ENCODE data around the gene ZNF423.

Gene ZNF423

DNA sequence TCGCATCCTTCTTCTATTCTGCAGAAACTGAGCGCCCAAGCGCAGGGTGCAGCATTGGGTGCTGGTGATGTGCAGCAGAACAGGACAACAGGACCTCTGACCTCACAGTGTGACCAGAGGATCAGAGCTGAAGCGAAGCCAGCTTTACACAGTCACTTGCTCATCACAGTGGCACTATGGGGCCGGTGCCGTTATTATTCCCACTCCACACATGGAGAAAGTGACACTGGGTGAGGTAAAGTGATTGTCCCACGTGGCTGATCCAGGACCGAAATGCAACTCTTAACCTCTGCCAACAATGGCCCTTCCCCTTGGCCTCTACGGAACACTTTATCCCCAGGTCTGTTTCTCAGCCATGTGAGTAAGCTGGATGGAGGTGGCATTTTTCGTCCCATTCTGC is 311.1 kb downstream of the ZNF423 start:
- DNase-seq, result no peak
- Mint-ChIP-seq H3K4me3 (no peak overlapping the region), H3K27ac (no peak overlapping the region), H3K4me1 (peaks cover 65% of the 10 kb centered on the region), H3K9me3 (no peaks in the 10 kb centered on the region), H3K36me3 (ENCODE audit: low read depth) (no peaks in the 10 kb centered on the region), H3K27me3 (ENCODE audit: low read depth, poor library complexity) (peaks cover 8% of the 10 kb centered on the region)
- TF ChIP-seq, protein P1, sequence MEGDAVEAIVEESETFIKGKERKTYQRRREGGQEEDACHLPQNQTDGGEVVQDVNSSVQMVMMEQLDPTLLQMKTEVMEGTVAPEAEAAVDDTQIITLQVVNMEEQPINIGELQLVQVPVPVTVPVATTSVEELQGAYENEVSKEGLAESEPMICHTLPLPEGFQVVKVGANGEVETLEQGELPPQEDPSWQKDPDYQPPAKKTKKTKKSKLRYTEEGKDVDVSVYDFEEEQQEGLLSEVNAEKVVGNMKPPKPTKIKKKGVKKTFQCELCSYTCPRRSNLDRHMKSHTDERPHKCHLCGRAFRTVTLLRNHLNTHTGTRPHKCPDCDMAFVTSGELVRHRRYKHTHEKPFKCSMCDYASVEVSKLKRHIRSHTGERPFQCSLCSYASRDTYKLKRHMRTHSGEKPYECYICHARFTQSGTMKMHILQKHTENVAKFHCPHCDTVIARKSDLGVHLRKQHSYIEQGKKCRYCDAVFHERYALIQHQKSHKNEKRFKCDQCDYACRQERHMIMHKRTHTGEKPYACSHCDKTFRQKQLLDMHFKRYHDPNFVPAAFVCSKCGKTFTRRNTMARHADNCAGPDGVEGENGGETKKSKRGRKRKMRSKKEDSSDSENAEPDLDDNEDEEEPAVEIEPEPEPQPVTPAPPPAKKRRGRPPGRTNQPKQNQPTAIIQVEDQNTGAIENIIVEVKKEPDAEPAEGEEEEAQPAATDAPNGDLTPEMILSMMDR (IDR thresholded peaks at IDR 0.05), result no peak

- Mint-ChIP-seq H3K4me1 (peaks cover 70% of the 10 kb centered on the region), H3K9me3 (no peaks in the 10 kb centered on the region), H3K36me3 (ENCODE audit: low read depth) (no peaks in the 10 kb centered on the region), H3K27me3 (ENCODE audit: low read depth, poor library complexity) (peaks cover 8% of the 10 kb centered on the region), H3K27ac (no peak overlapping the region), H3K4me3 (no peak overlapping the region)
- TF ChIP-seq, protein P1 (IDR thresholded peaks at IDR 0.05), result no peak
- DNase-seq, result no peak
These were observed 312.3 kb downstream of the ZNF423 start for GRCh38 chr16:49543631-49543946.

DNA sequence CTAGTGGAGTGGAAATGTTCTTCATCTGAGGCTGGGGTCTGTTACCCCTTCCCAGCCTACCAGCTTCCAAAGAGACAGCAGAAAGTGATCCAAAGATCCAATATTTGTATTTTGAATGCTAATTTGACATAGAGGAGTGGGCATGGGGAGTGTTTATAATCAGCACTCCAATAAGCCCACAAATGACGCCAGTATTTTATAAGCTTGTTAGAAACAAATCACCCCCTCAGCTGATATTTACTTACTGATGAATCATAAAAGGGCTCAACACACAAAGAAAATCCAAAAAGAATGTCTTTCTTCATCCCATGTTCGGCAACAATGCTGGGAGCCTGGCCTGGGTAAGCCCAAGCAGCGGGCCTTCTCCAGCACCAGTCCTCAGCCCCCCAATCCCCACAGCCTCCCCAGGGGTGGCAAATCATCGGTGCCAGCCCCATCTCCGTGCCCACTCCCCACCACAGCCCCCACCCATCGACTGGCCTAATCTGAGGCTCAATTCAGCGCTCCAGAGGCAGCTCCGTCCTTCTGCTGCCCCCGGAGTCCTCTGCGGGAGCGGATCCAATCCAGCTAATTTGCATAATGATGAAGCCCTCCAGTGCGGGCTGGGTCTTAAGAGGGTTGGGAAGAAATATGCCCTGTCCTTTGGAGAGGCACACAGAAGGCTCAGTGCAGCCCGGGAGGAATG is 312.8 kb downstream of the ZNF423 start:
- TF ChIP-seq, protein P1 (IDR thresholded peaks at IDR 0.05), result no peak
- DNase-seq, result no peak
- H3K4me1 Mint-ChIP-seq, result peaks cover 70% of the 10 kb centered on the region
- peaks cover 8% of the 10 kb centered on the region for H3K27me3 Mint-ChIP-seq (ENCODE audit: low read depth, poor library complexity)
- no peaks in the 10 kb centered on the region for H3K36me3 Mint-ChIP-seq (ENCODE audit: low read depth)
- no peak overlapping the region for H3K27ac Mint-ChIP-seq
- H3K4me3 Mint-ChIP-seq, result no peak overlapping the region
- no peaks in the 10 kb centered on the region for H3K9me3 Mint-ChIP-seq

GRCh38 chr16:49542391-49542891 is 313.5 kb downstream of the ZNF423 start:
- Mint-ChIP-seq H3K27me3 (ENCODE audit: low read depth, poor library complexity) (peaks cover 8% of the 10 kb centered on the region), H3K4me3 (no peak overlapping the region), H3K4me1 (peaks cover 65% of the 10 kb centered on the region), H3K9me3 (no peaks in the 10 kb centered on the region), H3K27ac (no peak overlapping the region), H3K36me3 (ENCODE audit: low read depth) (no peaks in the 10 kb centered on the region)
- TF ChIP-seq, protein P1 (IDR thresholded peaks at IDR 0.05), result no peak
- no peak for DNase-seq

- H3K27me3 Mint-ChIP-seq (ENCODE audit: low read depth, poor library complexity), result peaks cover 4% of the 10 kb centered on the region
- TF ChIP-seq, protein P1 (IDR thresholded peaks at IDR 0.05), result no peak
- H3K36me3 Mint-ChIP-seq (ENCODE audit: low read depth), result no peaks in the 10 kb centered on the region
- no peak overlapping the region for H3K27ac Mint-ChIP-seq
- no peaks in the 10 kb centered on the region for H3K9me3 Mint-ChIP-seq
- H3K4me3 Mint-ChIP-seq, result no peak overlapping the region
- DNase-seq, result no peak
- peaks cover 55% of the 10 kb centered on the region for H3K4me1 Mint-ChIP-seq
These were observed 315.1 kb downstream of the ZNF423 start for GRCh38 chr16:49540836-49541235.

DNA sequence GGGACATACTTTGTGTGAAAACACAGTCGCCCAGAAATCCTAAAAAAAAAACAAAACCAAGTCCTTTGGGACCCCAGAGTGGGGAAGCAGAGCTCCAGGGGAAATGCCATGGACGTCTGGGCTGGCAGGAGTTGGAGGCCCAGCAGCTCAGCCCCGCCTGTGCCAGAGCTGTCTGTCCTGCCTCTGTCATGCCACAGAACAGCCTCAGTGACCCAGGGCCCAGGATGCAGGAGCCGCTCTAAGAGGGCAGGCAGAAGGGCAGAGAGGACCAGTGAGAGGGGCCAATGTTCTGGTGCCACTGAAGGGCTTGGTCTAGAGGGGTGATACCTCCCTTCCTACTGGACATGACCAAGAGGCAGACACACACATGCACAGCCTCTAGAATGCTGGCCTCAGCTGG is 316.2 kb downstream of the ZNF423 start:
- Mint-ChIP-seq H3K4me3 (no peak overlapping the region), H3K27ac (no peak overlapping the region), H3K27me3 (ENCODE audit: low read depth, poor library complexity) (peaks cover 4% of the 10 kb centered on the region), H3K9me3 (no peaks in the 10 kb centered on the region), H3K36me3 (ENCODE audit: low read depth) (no peaks in the 10 kb centered on the region), H3K4me1 (peaks cover 55% of the 10 kb centered on the region)
- no peak for DNase-seq
- TF ChIP-seq, protein P1 (IDR thresholded peaks at IDR 0.05), result no peak

All from nephron progenitor cell (in vitro differentiated cells).